Vagina (tissue), 2 donors: ENCODE results near the gene MRM2. TPM values are rescaled to one million over a fixed set of nuclear protein-coding genes. Genes with fewer than 3 reads are reported as not detected.

Experiments used
- microRNA-seq: library from miRNA; unstranded; fragments of <30 nt; microRNA quantifications from one replicate; pipeline ENCODE4, GENCODE V29; 2017; ENCODE audit warnings: borderline number of aligned reads, borderline replicate concordance
- total RNA-seq: library from RNA; depleted of rRNA; stranded (reverse); fragments of >200 nt; gene quantifications from one replicate; pipeline ENCODE4 v1.2.3, GENCODE V29; 2016

MRM2 gene
- total RNA-seq, 1 donor from 2014 or later = 8.3 TPM

Small RNA genes within 50 kb of the gene (microRNA-seq; reads per million reads assigned to microRNA genes)
- not detected for gene MIR6836

Other genes with a start within 250 kb of the MRM2 start
- 62.4 TPM for gene MAD1L1, start 9.3 kb downstream of the MRM2 start, total RNA-seq
- gene NUDT1, start within 50 bp of the MRM2 start, total RNA-seq = 19.4 TPM
- 8.3 TPM for gene SNX8, start 72.2 kb upstream of the MRM2 start, total RNA-seq
- gene EIF3B, start 112.6 kb upstream of the MRM2 start, total RNA-seq = 90.8 TPM
- gene CHST12, start 161.4 kb upstream of the MRM2 start, total RNA-seq = 26.3 TPM
- gene GRIFIN, start 234.2 kb upstream of the MRM2 start, total RNA-seq = not detected